ENCODE measurements around the gene GNMT.

DNA sequence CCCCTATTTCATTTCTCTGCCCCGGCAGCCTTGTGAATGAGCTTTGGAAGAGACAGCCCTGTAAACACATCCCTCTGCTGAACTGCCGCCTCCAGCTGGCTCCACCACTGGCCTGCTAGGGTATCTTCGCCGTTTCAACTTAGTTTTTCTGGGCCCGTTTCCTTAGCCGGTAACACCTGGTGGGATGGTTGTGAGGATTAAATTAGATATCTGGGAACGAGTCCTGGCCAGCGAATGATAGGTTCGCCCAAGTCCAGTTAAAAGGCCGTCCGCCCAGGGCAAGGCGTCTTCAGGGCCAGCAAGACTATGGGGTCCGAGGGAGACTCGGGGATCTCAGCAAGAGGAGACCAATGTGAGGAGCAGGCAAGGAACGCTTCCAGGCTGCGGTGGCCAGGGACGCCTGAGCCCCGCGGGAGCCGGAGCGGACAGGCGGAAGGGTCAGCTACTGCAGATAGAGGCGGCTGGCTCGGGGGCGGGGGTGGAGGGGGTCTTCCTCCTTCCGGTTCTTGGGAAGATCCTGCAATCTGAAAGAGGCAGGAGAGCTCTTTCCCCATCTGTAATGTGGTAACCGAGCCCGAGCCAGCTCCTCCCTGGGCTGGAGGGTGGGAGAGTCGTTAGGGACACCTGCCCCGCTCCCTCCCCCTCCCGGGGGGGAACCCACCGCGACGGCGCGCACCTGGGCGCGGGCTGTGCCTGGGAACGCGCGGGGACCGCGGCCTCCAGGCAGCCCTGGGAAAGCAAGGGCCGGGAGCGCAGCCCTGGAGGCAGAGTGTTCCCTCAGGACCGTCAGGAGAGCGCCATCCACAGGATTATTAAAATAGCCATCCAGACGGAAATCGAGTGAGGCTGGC is 49.2 kb upstream of the GNMT start:
- TF ChIP-seq, protein P1, sequence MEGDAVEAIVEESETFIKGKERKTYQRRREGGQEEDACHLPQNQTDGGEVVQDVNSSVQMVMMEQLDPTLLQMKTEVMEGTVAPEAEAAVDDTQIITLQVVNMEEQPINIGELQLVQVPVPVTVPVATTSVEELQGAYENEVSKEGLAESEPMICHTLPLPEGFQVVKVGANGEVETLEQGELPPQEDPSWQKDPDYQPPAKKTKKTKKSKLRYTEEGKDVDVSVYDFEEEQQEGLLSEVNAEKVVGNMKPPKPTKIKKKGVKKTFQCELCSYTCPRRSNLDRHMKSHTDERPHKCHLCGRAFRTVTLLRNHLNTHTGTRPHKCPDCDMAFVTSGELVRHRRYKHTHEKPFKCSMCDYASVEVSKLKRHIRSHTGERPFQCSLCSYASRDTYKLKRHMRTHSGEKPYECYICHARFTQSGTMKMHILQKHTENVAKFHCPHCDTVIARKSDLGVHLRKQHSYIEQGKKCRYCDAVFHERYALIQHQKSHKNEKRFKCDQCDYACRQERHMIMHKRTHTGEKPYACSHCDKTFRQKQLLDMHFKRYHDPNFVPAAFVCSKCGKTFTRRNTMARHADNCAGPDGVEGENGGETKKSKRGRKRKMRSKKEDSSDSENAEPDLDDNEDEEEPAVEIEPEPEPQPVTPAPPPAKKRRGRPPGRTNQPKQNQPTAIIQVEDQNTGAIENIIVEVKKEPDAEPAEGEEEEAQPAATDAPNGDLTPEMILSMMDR (IDR thresholded peaks at IDR 0.05; ENCODE audit: low read length): no peak
- no peak for TF ChIP-seq EZH2 (IDR thresholded peaks at IDR 0.05; ENCODE audit: borderline replicate concordance, low read length)
